MG63 (cell line): ENCODE results near the gene CSNK1E. TPM values are rescaled to one million over a fixed set of nuclear protein-coding genes. Genes with fewer than 3 reads are reported as not detected.
A peak's percentile ranks its signal among the peaks of the same experiment; 100 is the strongest.
"Not testable (repeated sequence)": the region's sequence is repeated elsewhere in the genome, so short reads cannot be mapped to it uniquely, and the experiment has no call there.

Experiments
- DNase-seq: peaks from one replicate; pipeline ENCODE4 v3.0.0-alpha.2; 2020
- H3K27me3 ChIP-seq: fragments of 250-450 bp; sonication (Bioruptor Pico); 2 replicates; pipeline ENCODE4 v1.5.1; 2020; ENCODE audit warnings: mild to moderate bottlenecking, moderate library complexity
- H3K36me3 ChIP-seq: fragments of 250-450 bp; sonication (Bioruptor Pico); 2 replicates; pipeline ENCODE4 v1.5.1; 2020; ENCODE audit warnings: mild to moderate bottlenecking, moderate library complexity
- H3K4me3 ChIP-seq: fragments of 250-450 bp; sonication (Bioruptor Pico); 2 replicates; pipeline ENCODE4 v1.5.1; 2020; ENCODE audit warnings: mild to moderate bottlenecking, moderate library complexity
- H3K9me3 ChIP-seq: fragments of 250-450 bp; sonication (Bioruptor Pico); 2 replicates; pipeline ENCODE4 v1.5.1; 2020; ENCODE audit warnings: mild to moderate bottlenecking, moderate library complexity
- total RNA-seq: library from RNA; depleted of rRNA; stranded (reverse); fragments of >200 nt; shearing (Covaris generic); gene quantifications from 2 replicates; pipeline ENCODE4 v1.2.3, GENCODE V29; 2014; ENCODE audit warnings: low replicate concordance; rRNA removed

Gene CSNK1E
- total RNA-seq: 54.5 and 75.0 TPM in 2 replicates

GRCh38 chr22:38317122-38317994 is at the start of gene CSNK1E:
Gene CSNK1E (minus strand): TSS chr22:38317433. CDS start chr22:38314157, 3,276 bp downstream.
- peak; percentile 76 for DNase-seq

GRCh38 chr22:38365829-38366228 is 48.6 kb upstream of the CSNK1E start:
- not testable (repeated sequence) for H3K4me3 ChIP-seq, H3K27me3 ChIP-seq, H3K9me3 ChIP-seq, DNase-seq, H3K36me3 ChIP-seq

More at GRCh38 chr22:38317122-38317994, at the start of gene CSNK1E:
- H3K36me3 ChIP-seq: peaks cover 20% of the 10 kb centered on the region
- peak within 1 kb of the TSS; percentile 91 for H3K4me3 ChIP-seq
- no peaks in the 10 kb centered on the region for H3K27me3 ChIP-seq
- H3K9me3 ChIP-seq: no peaks in the 10 kb centered on the region

GRCh38 chr22:38365174-38365573 is 47.9 kb upstream of the CSNK1E start:
- H3K36me3 ChIP-seq, DNase-seq, H3K27me3 ChIP-seq, H3K9me3 ChIP-seq, H3K4me3 ChIP-seq: not testable (repeated sequence)

- not testable (repeated sequence) for H3K27me3 ChIP-seq, H3K9me3 ChIP-seq, H3K36me3 ChIP-seq, H3K4me3 ChIP-seq, DNase-seq
Measured at GRCh38 chr22:38360560-38360959, 43.3 kb upstream of the CSNK1E start.

GRCh38 chr22:38359817-38360216 is 42.6 kb upstream of the CSNK1E start:
- not testable (repeated sequence) for H3K27me3 ChIP-seq, H3K4me3 ChIP-seq, DNase-seq, H3K9me3 ChIP-seq, H3K36me3 ChIP-seq

- not testable (repeated sequence) for H3K36me3 ChIP-seq, H3K4me3 ChIP-seq, DNase-seq, H3K9me3 ChIP-seq, H3K27me3 ChIP-seq
Measured at GRCh38 chr22:38357971-38358370, 40.7 kb upstream of the CSNK1E start.

- DNase-seq: no peak
Measured at GRCh38 chr22:38355275-38355674, 38.0 kb upstream of the CSNK1E start.

GRCh38 chr22:38353701-38354100 is 36.5 kb upstream of the CSNK1E start:
- Histone ChIP-seq H3K9me3 (no peaks in the 10 kb centered on the region), H3K27me3 (no peaks in the 10 kb centered on the region), H3K4me3 (no peak overlapping the region), H3K36me3 (no peaks in the 10 kb centered on the region)
- DNase-seq: no peak

More at GRCh38 chr22:38355275-38355674, 38.0 kb upstream of the CSNK1E start:
- Histone ChIP-seq H3K36me3 (no peaks in the 10 kb centered on the region), H3K4me3 (no peak overlapping the region), H3K9me3 (no peaks in the 10 kb centered on the region), H3K27me3 (no peaks in the 10 kb centered on the region)

GRCh38 chr22:38353142-38353629 is 36.0 kb upstream of the CSNK1E start:
- DNase-seq: peak; percentile 51
- H3K27me3 ChIP-seq: no peaks in the 10 kb centered on the region
- H3K4me3 ChIP-seq: no peak overlapping the region
- H3K9me3 ChIP-seq: no peaks in the 10 kb centered on the region
- H3K36me3 ChIP-seq: no peaks in the 10 kb centered on the region

GRCh38 chr22:38352436-38352835 is 35.2 kb upstream of the CSNK1E start:
- H3K27me3 ChIP-seq: no peaks in the 10 kb centered on the region

GRCh38 chr22:38350444-38351359 is 33.5 kb upstream of the CSNK1E start:
- Histone ChIP-seq H3K4me3 (no peak overlapping the region), H3K27me3 (no peaks in the 10 kb centered on the region), H3K36me3 (no peaks in the 10 kb centered on the region), H3K9me3 (no peaks in the 10 kb centered on the region)
- DNase-seq: no peak

More at GRCh38 chr22:38352436-38352835, 35.2 kb upstream of the CSNK1E start:
- no peaks in the 10 kb centered on the region for H3K36me3 ChIP-seq
- no peak for DNase-seq
- H3K9me3 ChIP-seq: no peaks in the 10 kb centered on the region
- no peak overlapping the region for H3K4me3 ChIP-seq

- H3K36me3 ChIP-seq: no peaks in the 10 kb centered on the region
Measured at GRCh38 chr22:38348751-38349496, 31.7 kb upstream of the CSNK1E start.

GRCh38 chr22:38347944-38348750 is 30.9 kb upstream of the CSNK1E start:
- Histone ChIP-seq H3K4me3 (no peak overlapping the region), H3K36me3 (no peaks in the 10 kb centered on the region), H3K9me3 (no peaks in the 10 kb centered on the region), H3K27me3 (no peaks in the 10 kb centered on the region)
- DNase-seq: no peak

More at GRCh38 chr22:38348751-38349496, 31.7 kb upstream of the CSNK1E start:
- Histone ChIP-seq H3K27me3 (no peaks in the 10 kb centered on the region), H3K4me3 (no peak overlapping the region), H3K9me3 (no peaks in the 10 kb centered on the region)
- no peak for DNase-seq

- H3K9me3 ChIP-seq: no peaks in the 10 kb centered on the region
- no peak overlapping the region for H3K4me3 ChIP-seq
- no peaks in the 10 kb centered on the region for H3K27me3 ChIP-seq
- no peak for DNase-seq
- no peaks in the 10 kb centered on the region for H3K36me3 ChIP-seq
Measured at GRCh38 chr22:38347181-38347943, 30.1 kb upstream of the CSNK1E start.

GRCh38 chr22:38346506-38346905 is 29.3 kb upstream of the CSNK1E start:
- no peak overlapping the region for H3K4me3 ChIP-seq
- H3K27me3 ChIP-seq: no peaks in the 10 kb centered on the region
- H3K9me3 ChIP-seq: no peaks in the 10 kb centered on the region
- DNase-seq: no peak
- H3K36me3 ChIP-seq: no peaks in the 10 kb centered on the region
